Esophagus (tissue), 2 donors: ENCODE data around the gene SPAG4. TPM values are rescaled to one million over a fixed set of nuclear protein-coding genes. Genes with fewer than 3 reads are reported as not detected.

Experiments
- H3K27ac ChIP-seq, 2 donors: one replicate each; pipeline ENCODE4 v1.5.1; 2013; ENCODE audit warnings: low read depth in 2 of 2, mild to moderate bottlenecking in 2 of 2, inconsistent platforms in 1 of 2, low read length in 1 of 2, moderate library complexity in 1 of 2
- H3K27me3 ChIP-seq, 2 donors: one replicate each; pipeline ENCODE4 v1.6.1; 2013; ENCODE audit warnings: low read length in 2 of 2, control low read depth in 1 of 2, mild to moderate bottlenecking in 1 of 2; ENCODE audit not compliant: insufficient read depth in 2 of 2, control insufficient read depth in 1 of 2
- H3K36me3 ChIP-seq, 2 donors: one replicate each; pipeline ENCODE4 v1.6.1; 2013; ENCODE audit warnings: low read length in 1 of 2; ENCODE audit not compliant: control insufficient read depth in 2 of 2, insufficient read depth in 2 of 2
- H3K4me1 ChIP-seq, 2 donors: one replicate each; pipeline ENCODE4 v1.6.1; 2013; ENCODE audit warnings: low read length in 1 of 2; ENCODE audit not compliant: control insufficient read depth in 2 of 2, insufficient read depth in 2 of 2
- H3K4me3 ChIP-seq, 2 donors: one replicate each; pipeline ENCODE4 v1.5.1; 2013; ENCODE audit warnings: low read length in 2 of 2, mild to moderate bottlenecking in 2 of 2, low read depth in 1 of 2, moderate library complexity in 1 of 2
- H3K9me3 ChIP-seq, 2 donors: one replicate each; pipeline ENCODE4 v1.6.1; 2013; ENCODE audit warnings: mild to moderate bottlenecking in 2 of 2, low read depth in 1 of 2, low read length in 1 of 2, moderate library complexity in 1 of 2; ENCODE audit not compliant: control insufficient read depth in 2 of 2, insufficient read depth in 1 of 2
- WGBS, 2 donors: extraction: QIAGEN DNeasy Blood & Tissue Kit; methylation state at CpG; one replicate each; pipeline ENCODE4 v1.1.7; 2013; 5-methylcytosine and 5-hydroxymethylcytosine counted together
- polyA plus RNA-seq, 2 donors: library from polyadenylated mRNA; stranded (reverse); fragments of 200-250 nt; gene quantifications; one replicate each; pipeline ENCODE4 v1.2.3, GENCODE V29; 2013
- donor health status: healthy with polysubstance abuse.
- donor health status: Bipolar disorder and iron deficiency.

The SPAG4 gene, protein sequence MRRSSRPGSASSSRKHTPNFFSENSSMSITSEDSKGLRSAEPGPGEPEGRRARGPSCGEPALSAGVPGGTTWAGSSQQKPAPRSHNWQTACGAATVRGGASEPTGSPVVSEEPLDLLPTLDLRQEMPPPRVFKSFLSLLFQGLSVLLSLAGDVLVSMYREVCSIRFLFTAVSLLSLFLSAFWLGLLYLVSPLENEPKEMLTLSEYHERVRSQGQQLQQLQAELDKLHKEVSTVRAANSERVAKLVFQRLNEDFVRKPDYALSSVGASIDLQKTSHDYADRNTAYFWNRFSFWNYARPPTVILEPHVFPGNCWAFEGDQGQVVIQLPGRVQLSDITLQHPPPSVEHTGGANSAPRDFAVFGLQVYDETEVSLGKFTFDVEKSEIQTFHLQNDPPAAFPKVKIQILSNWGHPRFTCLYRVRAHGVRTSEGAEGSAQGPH
- 1 to 10 TPM; 1.6 to 3.8 TPM for polyA plus RNA-seq

DNA sequence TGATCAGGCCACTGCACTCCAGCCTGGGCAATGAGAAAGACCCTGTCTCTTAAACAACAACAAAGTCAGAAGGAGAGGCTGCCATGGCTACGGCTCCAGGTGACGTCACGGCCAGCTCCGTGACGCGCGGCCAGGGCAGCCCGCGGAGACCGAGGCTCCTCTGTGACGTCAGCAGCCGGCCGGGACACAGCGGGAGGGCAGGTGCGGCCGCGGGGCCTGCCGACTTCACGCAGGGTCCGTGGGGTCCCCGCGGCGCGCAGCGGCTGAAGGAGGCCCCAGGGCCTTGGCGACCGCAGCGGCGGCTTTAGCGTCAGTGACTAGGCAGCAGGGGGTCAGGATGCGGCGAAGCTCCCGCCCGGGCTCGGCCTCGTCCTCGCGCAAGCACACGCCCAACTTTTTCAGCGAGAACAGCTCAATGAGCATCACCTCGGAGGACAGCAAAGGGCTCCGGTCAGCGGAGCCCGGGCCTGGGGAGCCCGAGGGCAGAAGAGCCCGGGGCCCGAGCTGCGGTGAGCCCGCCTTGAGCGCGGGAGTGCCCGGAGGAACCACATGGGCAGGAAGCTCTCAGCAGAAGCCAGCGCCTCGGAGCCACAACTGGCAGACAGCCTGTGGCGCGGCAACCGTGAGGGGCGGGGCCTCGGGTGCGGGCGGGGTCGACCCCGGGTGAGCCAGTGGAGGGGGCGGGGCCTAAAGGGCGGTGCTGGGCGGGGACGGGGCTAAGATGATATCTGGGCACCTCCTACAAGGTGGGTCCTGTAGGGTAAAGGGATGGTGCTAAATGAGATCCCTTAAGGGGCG, at the start of gene SPAG4:
SPAG4 (plus strand) TSS at position 163 of the 798 bp plus-strand sequence; CDS start at position 338, 175 bp downstream.
- WGBS, 2 donors = 0 to 1% methylated on average over 67 to 68 of the region's 68 CpGs
- H3K4me3 ChIP-seq = peak within 1 kb of the TSS; percentile 40 to 45
- no peaks in the 10 kb centered on the region for H3K27me3 ChIP-seq
- H3K9me3 ChIP-seq = no peaks in the 10 kb centered on the region
- H3K4me1 ChIP-seq = peaks cover 7 to 9% of the 10 kb centered on the region in 2 donors
- peak within 1 kb of the TSS; percentile 81 to 82 for H3K27ac ChIP-seq
- no peaks in the 10 kb centered on the region for H3K36me3 ChIP-seq

DNA sequence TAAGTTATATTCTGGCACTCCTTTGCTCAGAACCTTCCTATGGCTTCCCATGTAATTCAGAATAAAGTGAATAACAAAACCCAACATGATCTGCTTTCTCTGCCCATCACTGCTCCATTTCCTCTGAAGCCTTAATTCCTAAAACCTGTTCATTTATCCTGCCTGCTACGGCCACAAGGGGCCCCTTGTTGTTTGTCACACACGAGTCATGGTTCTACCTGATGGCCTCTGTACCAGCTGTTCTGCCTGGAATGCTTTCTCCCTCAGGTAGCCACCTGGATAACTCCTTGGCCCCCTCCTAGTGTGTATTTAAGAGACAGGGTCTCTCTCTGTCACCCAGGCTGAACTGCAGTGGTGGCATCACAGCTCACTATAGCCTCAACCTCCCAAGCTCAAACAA, 47.0 kb upstream of the SPAG4 start:
- no peak overlapping the region for H3K4me3 ChIP-seq
- H3K27me3 ChIP-seq = no peaks in the 10 kb centered on the region
- H3K27ac ChIP-seq = no peak overlapping the region
- no peaks in the 10 kb centered on the region for H3K9me3 ChIP-seq
- H3K4me1 ChIP-seq = no peaks in the 10 kb centered on the region
- H3K36me3 ChIP-seq = no peaks in the 10 kb centered on the region
- 12 to 14% methylated on average over 2 of the region's 2 CpGs for WGBS, 2 donors

DNA sequence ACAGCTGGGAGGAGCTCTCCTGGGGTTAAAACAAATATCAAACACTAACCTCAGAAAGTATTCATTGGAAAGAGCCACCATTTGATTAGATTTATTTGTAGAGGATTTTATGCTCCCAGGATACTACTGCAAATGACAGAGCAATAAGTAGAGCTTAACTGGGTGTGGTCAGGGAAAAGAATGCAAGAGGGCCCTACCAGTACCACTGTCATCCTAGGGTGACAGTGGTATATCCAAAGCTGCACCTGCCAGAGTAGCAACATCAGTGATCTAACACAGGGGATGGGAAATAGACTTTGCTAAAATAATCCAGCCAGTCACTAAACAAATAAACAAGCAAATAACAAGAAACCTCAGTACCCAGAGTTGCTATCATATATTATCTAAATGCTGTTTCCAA, 44.1 kb upstream of the SPAG4 start:
- H3K27me3 ChIP-seq = no peaks in the 10 kb centered on the region
- H3K27ac ChIP-seq = no peak overlapping the region
- H3K36me3 ChIP-seq = no peaks in the 10 kb centered on the region
- H3K9me3 ChIP-seq = no peaks in the 10 kb centered on the region
- no peak overlapping the region for H3K4me3 ChIP-seq
- no peaks in the 10 kb centered on the region for H3K4me1 ChIP-seq

DNA sequence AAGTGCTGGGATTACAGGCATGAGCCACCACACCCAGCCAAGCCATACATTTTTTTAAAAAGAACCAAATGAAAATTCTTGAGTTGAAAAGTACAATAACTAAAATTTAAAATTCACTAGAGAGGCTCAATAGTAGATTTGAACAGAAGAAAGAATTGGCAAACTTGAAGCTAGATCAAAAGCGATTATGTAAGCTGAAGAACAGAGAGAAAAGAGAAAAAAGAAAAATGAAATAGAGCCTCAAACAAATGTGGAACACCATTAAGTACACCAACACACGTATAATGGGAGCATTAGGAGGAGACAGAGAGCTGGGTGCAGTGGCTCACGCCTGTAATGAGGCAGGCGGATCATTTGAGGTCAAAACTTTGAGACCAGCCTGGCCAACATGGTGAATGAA, 42.8 kb upstream of the SPAG4 start:
- Histone ChIP-seq H3K36me3 (no peaks in the 10 kb centered on the region), H3K4me1 (no peaks in the 10 kb centered on the region), H3K27me3 (no peaks in the 10 kb centered on the region), H3K27ac (no peak overlapping the region), H3K4me3 (no peak overlapping the region), H3K9me3 (no peaks in the 10 kb centered on the region)
- 96 to 97% methylated on average over 4 of the region's 4 CpGs for WGBS, 2 donors

DNA sequence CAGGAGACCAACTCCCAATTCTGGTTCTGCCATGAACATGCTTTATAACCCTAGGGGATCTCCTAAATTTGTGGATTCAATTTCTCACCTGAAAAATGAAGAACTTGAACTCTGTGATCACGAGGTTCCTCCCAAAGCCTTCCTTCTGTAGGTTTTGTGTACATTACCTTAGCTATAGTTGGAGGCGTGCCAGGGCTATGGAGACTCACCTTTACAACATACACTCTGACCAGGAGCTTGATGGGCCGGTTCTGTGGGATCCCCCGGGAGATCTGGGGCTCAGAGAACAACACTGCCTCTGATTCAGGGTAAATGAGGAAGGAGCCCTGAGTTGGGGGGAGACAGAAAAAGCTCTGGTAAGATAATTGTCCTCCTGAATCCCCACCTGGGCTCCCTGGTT, 39.7 kb upstream of the SPAG4 start:
- H3K27me3 ChIP-seq = no peaks in the 10 kb centered on the region
- WGBS, 2 donors = 36 to 44% methylated on average over 4 of the region's 4 CpGs
- H3K4me3 ChIP-seq = no peak overlapping the region
- H3K9me3 ChIP-seq = no peaks in the 10 kb centered on the region
- no peaks in the 10 kb centered on the region for H3K36me3 ChIP-seq
- H3K27ac ChIP-seq = peak overlapping the region in 1 of 2 donors; percentile 24
- H3K4me1 ChIP-seq = no peaks in the 10 kb centered on the region

DNA sequence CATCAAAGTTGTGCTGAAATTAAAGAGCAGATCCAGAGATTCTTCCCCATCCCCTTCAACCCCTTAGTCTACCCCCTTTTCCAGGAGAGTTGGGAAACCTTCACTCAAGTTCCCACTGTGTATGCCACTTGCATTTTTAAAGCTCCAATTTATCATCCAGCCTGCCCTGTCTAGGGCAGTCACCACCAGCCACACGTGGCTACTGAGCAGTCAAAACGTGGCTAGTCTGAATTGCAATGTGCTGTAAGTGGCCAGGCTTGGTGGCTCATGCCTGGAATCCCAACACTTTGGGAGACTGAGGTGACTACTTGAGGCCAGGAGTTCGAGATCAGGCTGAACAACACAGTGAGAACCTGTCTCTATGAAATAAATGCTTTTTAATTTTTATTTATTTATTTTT, 38.8 kb upstream of the SPAG4 start:
- Histone ChIP-seq H3K4me1 (no peaks in the 10 kb centered on the region), H3K4me3 (no peak overlapping the region), H3K9me3 (peaks cover 0 to under 1% of the 10 kb centered on the region in 2 donors), H3K36me3 (no peaks in the 10 kb centered on the region), H3K27me3 (no peaks in the 10 kb centered on the region), H3K27ac (no peak overlapping the region)
- 60% methylated on average over 3 of the region's 3 CpGs for WGBS, 2 donors

DNA sequence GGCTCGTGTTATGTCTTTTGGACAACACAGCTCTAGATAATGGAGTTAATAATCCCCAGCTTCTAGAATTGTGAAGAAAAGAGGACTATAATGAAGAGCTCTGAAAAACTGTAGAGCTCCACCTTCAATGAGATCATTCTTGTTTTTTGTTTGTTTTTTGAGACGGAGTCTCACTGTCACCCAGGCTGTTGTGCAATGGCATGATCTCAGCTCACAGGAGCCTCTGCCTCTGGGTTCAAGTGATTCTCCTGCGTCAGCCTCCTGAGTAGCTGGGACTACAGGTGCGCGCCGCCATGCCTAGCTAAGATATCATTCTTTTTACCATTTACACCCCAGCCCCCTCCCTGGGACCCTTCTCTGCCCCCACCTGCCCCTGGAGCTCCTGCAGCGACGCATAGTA, 37.2 kb upstream of the SPAG4 start:
- 84 to 86% methylated on average over 8 of the region's 8 CpGs for WGBS, 2 donors

DNA sequence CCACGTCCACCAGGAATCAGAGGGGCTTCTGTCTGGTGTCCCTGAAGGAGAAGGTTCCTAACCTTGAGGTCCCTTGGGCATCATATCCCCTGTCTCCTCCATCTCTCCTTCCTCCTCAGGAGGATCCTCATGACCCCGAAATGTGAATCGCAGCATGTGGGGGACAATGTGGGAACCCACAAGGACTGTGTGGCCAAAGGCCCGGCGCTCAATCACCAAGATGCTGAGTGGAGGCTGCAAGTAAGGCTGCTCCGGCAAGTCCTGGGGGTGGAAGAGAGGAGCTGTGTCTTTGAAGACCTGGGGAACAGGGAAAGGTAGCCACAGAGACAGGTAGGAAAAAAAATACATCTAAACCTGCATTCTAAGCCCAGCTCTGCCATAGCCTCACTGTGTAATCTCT, 36.4 kb upstream of the SPAG4 start:
- Histone ChIP-seq H3K36me3 (no peaks in the 10 kb centered on the region), H3K9me3 (peaks cover 0 to 7% of the 10 kb centered on the region in 2 donors), H3K27me3 (no peaks in the 10 kb centered on the region), H3K4me1 (peaks cover 4 to 6% of the 10 kb centered on the region in 2 donors), H3K27ac (no peak overlapping the region), H3K4me3 (no peak overlapping the region)
- WGBS, 2 donors = 95 to 97% methylated on average over 6 of the region's 6 CpGs

More for the DNA sequence above, 37.2 kb upstream of the SPAG4 start:
- no peak overlapping the region for H3K4me3 ChIP-seq
- no peaks in the 10 kb centered on the region for H3K4me1 ChIP-seq
- H3K36me3 ChIP-seq = no peaks in the 10 kb centered on the region
- no peak overlapping the region for H3K27ac ChIP-seq
- H3K9me3 ChIP-seq = peaks cover 0 to 7% of the 10 kb centered on the region in 2 donors
- H3K27me3 ChIP-seq = no peaks in the 10 kb centered on the region

DNA sequence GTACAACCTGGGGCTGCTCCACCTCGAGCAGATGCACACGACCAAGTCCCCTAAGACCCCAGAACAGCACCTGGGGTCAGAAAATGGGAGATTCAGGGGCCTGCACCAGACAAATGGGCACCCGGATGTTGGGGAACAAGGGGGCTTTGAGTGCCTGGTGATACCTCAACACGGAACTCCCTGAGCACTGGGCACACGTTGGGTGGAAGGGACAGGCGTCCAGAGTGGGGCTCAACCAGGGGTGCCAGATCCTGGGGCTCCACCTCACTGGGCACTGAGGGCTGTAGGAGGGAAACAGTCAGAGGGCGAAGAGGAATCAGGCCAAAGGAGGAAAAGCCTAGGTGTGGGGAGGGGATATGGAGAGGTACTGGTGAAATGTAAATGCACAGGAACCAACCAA, 33.5 kb upstream of the SPAG4 start:
- Histone ChIP-seq H3K27me3 (no peaks in the 10 kb centered on the region), H3K27ac (no peak overlapping the region), H3K4me1 (peaks cover 4 to 9% of the 10 kb centered on the region in 2 donors), H3K36me3 (no peaks in the 10 kb centered on the region), H3K9me3 (peaks cover 0 to 7% of the 10 kb centered on the region in 2 donors), H3K4me3 (no peak overlapping the region)
- 86 to 91% methylated on average over 7 of the region's 7 CpGs for WGBS, 2 donors
